IPS-20b (cell line): ENCODE results near the gene DMAC1.
A peak's percentile ranks its signal among the peaks of the same experiment; 100 is the strongest.

Experiments
- H3K27ac ChIP-seq: one replicate; pipeline ENCODE4 v1.5.1; 2013; ENCODE audit warnings: low read length
- H3K27me3 ChIP-seq: 2 replicates; pipeline ENCODE4 v1.6.1; 2013; ENCODE audit warnings: mild to moderate bottlenecking, low read length, inconsistent platforms; ENCODE audit not compliant: insufficient read depth
- H3K36me3 ChIP-seq: 2 replicates; pipeline ENCODE4 v1.6.1; 2013; ENCODE audit warnings: low read depth, mild to moderate bottlenecking, inconsistent platforms, low read length, moderate library complexity; ENCODE audit not compliant: insufficient read depth
- H3K4me1 ChIP-seq: 2 replicates; pipeline ENCODE4 v1.6.1; 2013; ENCODE audit warnings: mild to moderate bottlenecking, control low read depth, inconsistent platforms, low read length, moderate library complexity; ENCODE audit not compliant: insufficient read depth
- H3K4me3 ChIP-seq: 2 replicates; pipeline ENCODE4 v1.5.1; 2013; ENCODE audit warnings: mild to moderate bottlenecking, low read length, inconsistent platforms
- H3K9ac ChIP-seq: 2 replicates; pipeline ENCODE4 v1.6.1; 2013; ENCODE audit warnings: low read depth, mild to moderate bottlenecking, inconsistent platforms, low read length, moderate library complexity
- H3K9me3 ChIP-seq: 2 replicates; pipeline ENCODE4 v1.6.1; 2013; ENCODE audit warnings: mild to moderate bottlenecking, low read depth, low read length, inconsistent platforms; ENCODE audit not compliant: insufficient read depth

Gene DMAC1, protein sequence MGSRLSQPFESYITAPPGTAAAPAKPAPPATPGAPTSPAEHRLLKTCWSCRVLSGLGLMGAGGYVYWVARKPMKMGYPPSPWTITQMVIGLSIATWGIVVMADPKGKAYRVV

GRCh38 chr9:7799234-7799943 is at the start of gene DMAC1:
TSS of gene DMAC1 (minus strand) at chr9:7799778. CDS start at chr9:7799734, 44 bp downstream.
- Histone ChIP-seq H3K4me1 (peaks cover 3% of the 10 kb centered on the region; the same call in 1 of the 2 replicates), H3K27ac (peak within 1 kb of the TSS; percentile 92), H3K27me3 (no peaks in the 10 kb centered on the region), H3K9ac (peak within 1 kb of the TSS; percentile 71; the same call in 1 of the 2 replicates), H3K9me3 (no peaks in the 10 kb centered on the region), H3K4me3 (peak within 1 kb of the TSS; percentile 84), H3K36me3 (peaks cover 35% of the 10 kb centered on the region)

- H3K9ac ChIP-seq = no peak overlapping the region
- no peak overlapping the region for H3K4me3 ChIP-seq
- H3K4me1 ChIP-seq = no peaks in the 10 kb centered on the region
- no peak overlapping the region for H3K27ac ChIP-seq
- H3K36me3 ChIP-seq = no peaks in the 10 kb centered on the region
- no peaks in the 10 kb centered on the region for H3K9me3 ChIP-seq
- no peaks in the 10 kb centered on the region for H3K27me3 ChIP-seq
These were observed 49.8 kb upstream of the DMAC1 start for GRCh38 chr9:7849362-7849761.

- no peak overlapping the region for H3K4me3 ChIP-seq
- H3K9me3 ChIP-seq = no peaks in the 10 kb centered on the region
- no peak overlapping the region for H3K9ac ChIP-seq
- no peaks in the 10 kb centered on the region for H3K27me3 ChIP-seq
- no peaks in the 10 kb centered on the region for H3K36me3 ChIP-seq
- no peak overlapping the region for H3K27ac ChIP-seq
- H3K4me1 ChIP-seq = no peaks in the 10 kb centered on the region
These were observed 48.9 kb upstream of the DMAC1 start for GRCh38 chr9:7848498-7848897.

DNA sequence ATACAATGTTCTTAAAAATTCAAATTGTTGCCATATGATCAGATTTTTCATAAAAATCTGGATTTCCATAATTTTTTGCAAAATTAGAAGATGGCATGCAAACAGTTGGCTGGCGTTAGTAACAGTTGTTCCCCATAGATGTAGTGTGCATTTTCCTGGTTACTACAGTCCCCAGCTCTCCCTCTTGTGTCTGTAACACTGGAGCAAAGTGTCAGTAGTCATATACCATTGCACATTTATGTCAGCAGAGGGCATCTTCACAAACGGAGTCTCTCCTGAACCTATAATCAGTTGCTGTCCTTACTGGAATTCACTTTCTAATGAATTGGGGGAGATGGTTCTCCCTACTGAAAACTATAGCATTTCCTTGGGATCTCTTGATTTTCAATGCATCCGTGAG is 44.7 kb upstream of the DMAC1 start:
- H3K27ac ChIP-seq = no peak overlapping the region
- H3K9me3 ChIP-seq = no peaks in the 10 kb centered on the region
- no peak overlapping the region for H3K9ac ChIP-seq
- no peaks in the 10 kb centered on the region for H3K36me3 ChIP-seq
- no peak overlapping the region for H3K4me3 ChIP-seq
- no peaks in the 10 kb centered on the region for H3K27me3 ChIP-seq
- no peaks in the 10 kb centered on the region for H3K4me1 ChIP-seq

DNA sequence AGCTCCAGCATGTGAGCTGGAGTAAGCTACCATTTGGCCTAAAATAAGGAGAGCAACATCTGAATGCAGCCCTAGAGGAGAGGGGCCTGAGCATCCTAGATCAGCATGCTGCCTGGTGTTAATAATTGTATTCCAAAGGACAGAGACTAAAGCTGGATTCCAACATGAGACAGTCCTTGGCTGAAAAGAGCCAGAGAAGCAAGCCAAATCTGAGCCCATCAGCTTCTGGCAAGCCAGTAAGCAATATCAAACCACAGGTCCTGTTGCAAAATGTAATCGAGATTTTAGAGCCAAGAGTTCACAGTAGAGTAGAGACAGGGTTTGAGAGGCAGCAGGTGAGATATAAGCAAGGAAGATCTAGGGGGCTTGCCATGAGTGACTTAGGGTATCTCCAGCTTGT is 42.3 kb upstream of the DMAC1 start:
- Histone ChIP-seq H3K9ac (no peak overlapping the region), H3K27me3 (no peaks in the 10 kb centered on the region), H3K4me1 (no peaks in the 10 kb centered on the region), H3K36me3 (no peaks in the 10 kb centered on the region), H3K27ac (no peak overlapping the region), H3K9me3 (no peaks in the 10 kb centered on the region), H3K4me3 (no peak overlapping the region)

GRCh38 chr9:7834531-7834930 is 35.0 kb upstream of the DMAC1 start:
- Histone ChIP-seq H3K4me1 (no peaks in the 10 kb centered on the region), H3K27ac (no peak overlapping the region), H3K4me3 (no peak overlapping the region), H3K27me3 (no peaks in the 10 kb centered on the region), H3K9me3 (no peaks in the 10 kb centered on the region), H3K36me3 (no peaks in the 10 kb centered on the region), H3K9ac (no peak overlapping the region)

DNA sequence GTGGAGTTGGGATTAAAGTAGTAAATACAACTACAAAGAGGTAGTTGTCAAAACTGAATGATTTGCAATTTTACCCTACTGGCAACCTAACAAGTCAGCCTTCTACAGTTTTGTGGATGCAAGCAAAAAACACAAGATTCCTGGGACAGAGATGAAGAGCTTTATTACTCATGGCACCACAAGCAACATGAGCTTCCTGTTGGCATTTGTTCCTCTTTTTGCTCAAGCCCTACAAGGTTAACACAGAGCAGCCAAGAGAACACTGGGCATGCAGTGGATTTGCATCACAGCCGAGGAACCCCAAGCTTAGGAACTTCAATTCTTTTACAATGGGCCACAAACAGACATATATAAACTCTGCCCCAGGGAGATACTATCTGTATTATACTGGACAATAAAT is 28.8 kb upstream of the DMAC1 start:
- no peak overlapping the region for H3K4me3 ChIP-seq
- H3K36me3 ChIP-seq = no peaks in the 10 kb centered on the region
- no peaks in the 10 kb centered on the region for H3K27me3 ChIP-seq
- no peak overlapping the region for H3K9ac ChIP-seq
- H3K9me3 ChIP-seq = no peaks in the 10 kb centered on the region
- no peaks in the 10 kb centered on the region for H3K4me1 ChIP-seq
- H3K27ac ChIP-seq = no peak overlapping the region

GRCh38 chr9:7827792-7828191 is 28.2 kb upstream of the DMAC1 start:
- Histone ChIP-seq H3K9me3 (no peaks in the 10 kb centered on the region), H3K4me1 (no peaks in the 10 kb centered on the region), H3K9ac (no peak overlapping the region), H3K36me3 (no peaks in the 10 kb centered on the region), H3K27me3 (no peaks in the 10 kb centered on the region), H3K27ac (no peak overlapping the region), H3K4me3 (no peak overlapping the region)

DNA sequence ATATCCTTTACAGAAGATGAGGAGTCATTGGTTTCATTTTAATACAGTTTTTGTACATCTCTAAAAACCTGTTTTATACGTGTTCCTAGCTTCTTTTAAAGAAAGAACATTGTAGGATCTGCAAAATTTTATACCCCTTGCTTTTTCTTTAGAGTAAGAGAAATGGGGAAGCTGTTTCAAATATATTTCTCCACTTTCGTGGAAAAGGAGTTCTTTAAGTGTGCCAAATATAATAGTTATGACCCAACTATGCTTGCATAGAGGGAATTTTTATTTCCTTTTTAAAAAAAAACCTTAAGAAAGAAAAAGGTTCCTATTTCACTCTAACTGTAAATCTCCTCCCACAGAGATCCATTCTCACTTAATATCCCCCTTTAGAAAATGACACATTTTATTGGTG is 27.5 kb upstream of the DMAC1 start:
- Histone ChIP-seq H3K27ac (no peak overlapping the region), H3K9ac (no peak overlapping the region), H3K4me3 (no peak overlapping the region), H3K4me1 (no peaks in the 10 kb centered on the region), H3K9me3 (no peaks in the 10 kb centered on the region), H3K36me3 (no peaks in the 10 kb centered on the region), H3K27me3 (no peaks in the 10 kb centered on the region)

- no peaks in the 10 kb centered on the region for H3K9me3 ChIP-seq
- H3K27ac ChIP-seq = no peak overlapping the region
- H3K4me3 ChIP-seq = no peak overlapping the region
- no peaks in the 10 kb centered on the region for H3K4me1 ChIP-seq
- H3K27me3 ChIP-seq = no peaks in the 10 kb centered on the region
- H3K36me3 ChIP-seq = no peaks in the 10 kb centered on the region
- no peak overlapping the region for H3K9ac ChIP-seq
These were observed 24.1 kb upstream of the DMAC1 start for GRCh38 chr9:7823651-7824050.

DNA sequence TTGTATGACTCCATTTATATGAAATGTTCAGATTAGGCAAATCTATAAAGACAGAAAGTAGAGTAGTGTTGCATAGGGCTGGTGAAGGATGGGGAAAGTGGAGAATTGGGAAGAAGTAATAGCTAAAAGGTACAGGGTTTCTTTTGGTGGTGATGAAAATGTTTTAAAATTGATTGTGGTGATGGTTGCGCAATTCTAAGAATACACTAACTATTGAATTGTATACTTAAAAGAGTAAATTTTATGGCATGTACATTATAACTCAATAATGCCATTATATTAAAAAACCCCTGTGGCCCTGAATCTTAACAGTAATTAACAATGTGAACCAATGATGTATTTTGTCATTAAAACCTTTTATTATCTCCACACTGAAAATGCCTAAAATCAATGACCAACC is 20.4 kb upstream of the DMAC1 start:
- H3K27ac ChIP-seq = no peak overlapping the region
- H3K4me3 ChIP-seq = no peak overlapping the region
- H3K36me3 ChIP-seq = no peaks in the 10 kb centered on the region
- H3K9me3 ChIP-seq = no peaks in the 10 kb centered on the region; the same call in 1 of the 2 replicates
- no peaks in the 10 kb centered on the region for H3K27me3 ChIP-seq
- H3K4me1 ChIP-seq = no peaks in the 10 kb centered on the region
- no peak overlapping the region for H3K9ac ChIP-seq

- no peak overlapping the region for H3K27ac ChIP-seq
- no peaks in the 10 kb centered on the region for H3K36me3 ChIP-seq
- H3K9me3 ChIP-seq = no peaks in the 10 kb centered on the region; the same call in 1 of the 2 replicates
- H3K9ac ChIP-seq = no peak overlapping the region
- H3K4me3 ChIP-seq = no peak overlapping the region
- H3K4me1 ChIP-seq = no peaks in the 10 kb centered on the region
- no peaks in the 10 kb centered on the region for H3K27me3 ChIP-seq
These were observed 16.4 kb upstream of the DMAC1 start for GRCh38 chr9:7816021-7816420.
